Activated effector memory CD4-positive, alpha-beta T cell treated with anti-CD3 and anti-CD28 coated beads, Interleukin-2, amount 50 U/mL, for 16 hours (primary cell): ENCODE data around the gene PRR9.
"Not testable (repeated sequence)": the region's sequence is repeated elsewhere in the genome, so short reads cannot be mapped to it uniquely, and the experiment has no call there.

ENCODE experiments used
- DNase-seq: peaks from one replicate; pipeline ENCODE4 v3.0.0-alpha.2; 2020

PRR9 gene

GRCh38 chr1:153217212-153217611, at the start of gene PRR9:
Gene PRR9 (plus strand): TSS chr1:153217584. CDS start chr1:153218145, 561 bp downstream.
- DNase-seq, result no peak

- DNase-seq, result no peak
These were observed 48.7 kb upstream of the PRR9 start for GRCh38 chr1:153168686-153169085.

- no peak for DNase-seq
These were observed 42.8 kb upstream of the PRR9 start for GRCh38 chr1:153174624-153175023.

- no peak for DNase-seq
These were observed 38.5 kb upstream of the PRR9 start for GRCh38 chr1:153178922-153179321.

GRCh38 chr1:153180556-153180955, 36.8 kb upstream of the PRR9 start:
- no peak for DNase-seq

GRCh38 chr1:153188301-153188700, 29.1 kb upstream of the PRR9 start:
- not testable (repeated sequence) for DNase-seq

GRCh38 chr1:153190373-153190772, 27.0 kb upstream of the PRR9 start:
- no peak for DNase-seq

- DNase-seq, result no peak
These were observed 24.7 kb upstream of the PRR9 start for GRCh38 chr1:153192697-153193096.

- no peak for DNase-seq
These were observed 22.9 kb upstream of the PRR9 start for GRCh38 chr1:153194331-153195050.

- DNase-seq, result no peak
These were observed 22.2 kb upstream of the PRR9 start for GRCh38 chr1:153195216-153195615.

GRCh38 chr1:153202006-153202405, 15.4 kb upstream of the PRR9 start:
- no peak for DNase-seq

- no peak for DNase-seq
These were observed 14.3 kb upstream of the PRR9 start, which contains the start of gene LELP1 for GRCh38 chr1:153203130-153203529. Gene LELP1 (plus strand): TSS chr1:153203430. CDS start chr1:153204708, 1,278 bp downstream.

- no peak for DNase-seq
These were observed 10.8 kb upstream of the PRR9 start for GRCh38 chr1:153206631-153207030.

GRCh38 chr1:153210206-153210605, 7.2 kb upstream of the PRR9 start:
- no peak for DNase-seq

- no peak for DNase-seq
These were observed 5.2 kb upstream of the PRR9 start for GRCh38 chr1:153212201-153212600.

GRCh38 chr1:153213519-153213918, 3.9 kb upstream of the PRR9 start:
- DNase-seq, result no peak

- DNase-seq, result no peak
These were observed 496 bp downstream of the PRR9 start for GRCh38 chr1:153217744-153218416.

GRCh38 chr1:153220606-153221303, 3.4 kb downstream of the PRR9 start:
- no peak for DNase-seq

GRCh38 chr1:153223040-153223891, 5.9 kb downstream of the PRR9 start:
- peak; percentile 81 for DNase-seq

- no peak for DNase-seq
These were observed 10.4 kb downstream of the PRR9 start for GRCh38 chr1:153227810-153228209.

GRCh38 chr1:153228491-153228890, 11.1 kb downstream of the PRR9 start:
- DNase-seq, result no peak

GRCh38 chr1:153229076-153229829, 11.9 kb downstream of the PRR9 start:
- not testable (repeated sequence) for DNase-seq
